GM21737 (cell line): ENCODE results near the gene GOPC.

Source experiments
- ATAC-seq: cut with Tn5 transposase; IDR thresholded peaks from one replicate; pipeline ENCODE4 v1.9.1; 2021; ENCODE audit warnings: mild to moderate bottlenecking, moderate library complexity; ENCODE audit not compliant: unreplicated experiment

GOPC gene

GRCh38 chr6:117550078-117550600 lies 52.2 kb downstream of the GOPC start:
- no peak for ATAC-seq

GRCh38 chr6:117549611-117550010 lies 52.7 kb downstream of the GOPC start:
- no peak for ATAC-seq

- no peak for ATAC-seq
Measured at GRCh38 chr6:117548797-117549301, 53.5 kb downstream of the GOPC start.

- ATAC-seq: peak; percentile 53
Measured at GRCh38 chr6:117547688-117548621, 54.4 kb downstream of the GOPC start.

- ATAC-seq: no peak
Measured at GRCh38 chr6:117546674-117547073, 55.6 kb downstream of the GOPC start.

GRCh38 chr6:117545161-117545595 lies 57.1 kb downstream of the GOPC start:
- no peak for ATAC-seq

- ATAC-seq: no peak
Measured at GRCh38 chr6:117544716-117545115, 57.6 kb downstream of the GOPC start.

- ATAC-seq: no peak
Measured at GRCh38 chr6:117542493-117542892, 59.8 kb downstream of the GOPC start.

- no peak for ATAC-seq
Measured at GRCh38 chr6:117540670-117541069, 61.6 kb downstream of the GOPC start.

GRCh38 chr6:117538615-117539014 lies 63.7 kb downstream of the GOPC start:
- ATAC-seq: no peak

- ATAC-seq: no peak
Measured at GRCh38 chr6:117536317-117536716, 66.0 kb downstream of the GOPC start.

- ATAC-seq: no peak
Measured at GRCh38 chr6:117534974-117535373, 67.3 kb downstream of the GOPC start.

- ATAC-seq: no peak
Measured at GRCh38 chr6:117533775-117534174, 68.5 kb downstream of the GOPC start.

GRCh38 chr6:117531809-117532725 lies 70.2 kb downstream of the GOPC start:
- no peak for ATAC-seq

GRCh38 chr6:117531346-117531745 lies 71.0 kb downstream of the GOPC start:
- ATAC-seq: no peak

- ATAC-seq: no peak
Measured at GRCh38 chr6:117530467-117531242, 71.7 kb downstream of the GOPC start.

- no peak for ATAC-seq
Measured at GRCh38 chr6:117525607-117526006, 76.7 kb downstream of the GOPC start.

- ATAC-seq: no peak
Measured at GRCh38 chr6:117521791-117522502, 80.4 kb downstream of the GOPC start.

GRCh38 chr6:117520603-117521395 lies 81.5 kb downstream of the GOPC start:
- ATAC-seq: no peak
